Measurements from ENCODE around the gene ESPNL.

DNA sequence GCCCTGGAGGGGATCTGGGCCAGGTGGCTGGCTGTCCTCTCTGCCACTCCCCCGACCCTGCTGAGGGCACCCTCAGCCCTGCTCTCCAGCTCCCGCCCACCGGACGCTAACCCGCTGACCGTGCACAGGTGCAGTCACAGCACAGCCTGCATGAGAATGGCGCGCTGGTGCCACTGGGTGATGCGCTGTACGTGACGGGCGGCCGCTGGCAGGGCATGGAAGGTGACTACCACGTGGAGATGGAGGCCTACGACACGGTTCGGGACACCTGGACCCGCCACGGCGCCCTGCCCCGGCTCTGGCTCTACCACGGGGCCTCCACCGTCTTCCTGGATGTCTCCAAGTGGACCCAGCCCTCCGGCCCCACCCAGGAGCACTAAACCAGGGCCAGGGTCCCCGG is 50.5 kb downstream of the ESPNL start:
- TF ChIP-seq POLR2A (IDR thresholded peaks at IDR 0.05; ENCODE audit: low read length) (no peak), GATA1 (IDR thresholded peaks at IDR 0.05; ENCODE audit: low read depth, low read length) (no peak)
